Liver (tissue), 9 donors: Measurements from ENCODE around the gene TSPEAR. TPM values are rescaled to one million over a fixed set of nuclear protein-coding genes. Genes with fewer than 3 reads are reported as not detected.
"Not testable (repeated sequence)": the region's sequence is repeated elsewhere in the genome, so short reads cannot be mapped to it uniquely, and the experiment has no call there.

ENCODE experiments used
- DNase-seq: peaks from one replicate; pipeline ENCODE4 v3.0.0-alpha.2; 2017; ENCODE audit warnings: low spot score
- H3K27ac ChIP-seq, 2 donors: one replicate each; pipeline ENCODE4 v1.7.0; 2013; ENCODE audit warnings: inconsistent platforms in 2 of 2, low read length in 2 of 2, control low read depth in 1 of 2, low read depth in 1 of 2, mild to moderate bottlenecking in 1 of 2
- H3K27me3 ChIP-seq, 4 donors: one replicate each; pipeline versions ENCODE4 v1.6.1 to v1.7.0; 2013; ENCODE audit warnings: low read length in 3 of 4, inconsistent platforms in 1 of 4, mild to moderate bottlenecking in 1 of 4, moderate library complexity in 1 of 4; ENCODE audit not compliant: control insufficient read depth in 4 of 4, insufficient read depth in 4 of 4
- H3K36me3 ChIP-seq, 4 donors: one replicate each; pipeline versions ENCODE4 v1.6.1 to v1.7.0; 2013; ENCODE audit warnings: low read length in 3 of 4, mild to moderate bottlenecking in 3 of 4, low read depth in 1 of 4, moderate library complexity in 1 of 4; ENCODE audit not compliant: control insufficient read depth in 4 of 4, insufficient read depth in 3 of 4
- H3K4me1 ChIP-seq, 4 donors: one replicate each; pipeline versions ENCODE4 v1.6.1 to v1.7.0; 2013; ENCODE audit warnings: low read length in 3 of 4, mild to moderate bottlenecking in 3 of 4, moderate library complexity in 1 of 4; ENCODE audit not compliant: control insufficient read depth in 4 of 4, insufficient read depth in 4 of 4
- H3K4me3 ChIP-seq, 3 donors: one replicate each; pipeline versions ENCODE4 v1.6.1 to v1.7.0; 2013; ENCODE audit warnings: low read length in 3 of 3, control low read depth in 1 of 3, low read depth in 1 of 3, mild to moderate bottlenecking in 1 of 3
- H3K9ac ChIP-seq, 2 donors: one replicate each; pipeline ENCODE4 v1.7.0; 2013; ENCODE audit warnings: low read length in 2 of 2, mild to moderate bottlenecking in 2 of 2, moderate library complexity in 2 of 2, control low read depth in 1 of 2, low read depth in 1 of 2
- H3K9me3 ChIP-seq, 4 donors: one replicate each; pipeline versions ENCODE4 v1.6.1 to v1.7.0; 2013; ENCODE audit warnings: low read length in 3 of 4; ENCODE audit not compliant: control insufficient read depth in 4 of 4
- ATF3 ChIP-seq: IDR thresholded peaks from 2 replicates; pipeline ENCODE4 v1.6.1; 2016; ENCODE audit warnings: antibody characterized with exemption
- FOXA1 ChIP-seq: IDR thresholded peaks from 2 replicates; pipeline ENCODE4 v1.6.1; 2016; ENCODE audit warnings: antibody characterized with exemption
- HNF4A ChIP-seq, 2 donors: conservative IDR thresholded peaks; 2 replicates each; pipeline ENCODE4 v1.6.1; 2016; ENCODE audit warnings: antibody characterized with exemption in 2 of 2, mild to moderate bottlenecking in 2 of 2
- NR2F2 ChIP-seq: IDR thresholded peaks from 2 replicates; pipeline ENCODE4 v1.6.1; 2016; ENCODE audit warnings: antibody characterized with exemption
- REST ChIP-seq: IDR thresholded peaks from 2 replicates; pipeline ENCODE4 v1.6.1; 2016; ENCODE audit warnings: antibody characterized with exemption, mild to moderate bottlenecking
- RXRA ChIP-seq, 2 donors: IDR thresholded peaks; 2 replicates each; pipeline ENCODE4 v1.6.1; 2017 to 2018; ENCODE audit warnings: antibody characterized with exemption in 2 of 2, mild to moderate bottlenecking in 1 of 2
- SP1 ChIP-seq: IDR thresholded peaks from 2 replicates; pipeline ENCODE4 v1.6.1; 2018; ENCODE audit warnings: antibody characterized with exemption, mild to moderate bottlenecking
- TAF1 ChIP-seq: conservative IDR thresholded peaks from 2 replicates; pipeline ENCODE4 v1.6.1; 2016; ENCODE audit warnings: antibody characterized with exemption, mild to moderate bottlenecking
- WGBS: extraction: QIAGEN DNeasy Blood & Tissue Kit; methylation state at CpG from one replicate; pipeline ENCODE4 v1.1.7; 2013; 5-methylcytosine and 5-hydroxymethylcytosine counted together
- polyA plus RNA-seq, 2 donors: library from polyadenylated mRNA; stranded (reverse) in 1 of 2; unstranded in 1 of 2; fragments of 200-250 nt in 1 of 2; fragments of >200 nt in 1 of 2; fragmentation: Nextera tagmentation in 1 of 2; extraction: Ambion mirVana in 1 of 2; gene quantifications; one replicate each; pipeline versions ENCODE4 v1.2.1 to v1.2.3, GENCODE V29; 2013 to 2015
- total RNA-seq, 2 donors: library from RNA; depleted of rRNA; stranded (reverse); fragments of >200 nt; gene quantifications; one replicate each; pipeline ENCODE4 v1.2.3, GENCODE V29; 2014
- TF ChIP-seq, protein P1 (sequence below): fragments of 150-350 bp; IDR thresholded peaks from 2 replicates; pipeline ENCODE4 v1.5.1; 2017; ENCODE audit warnings: improper control_type of control experiment, low read depth, low read length; ENCODE audit not compliant: missing input control
- donor health status: healthy.
- donor health status: healthy.
- donor health status: healthy.
- donor health status: healthy.
- donor health status: healthy.

The TSPEAR gene
- total and polyA plus RNA-seq, 4 donors, result under 0.01 to 0.14 (median 0.01) TPM; not detected in 1

DNA sequence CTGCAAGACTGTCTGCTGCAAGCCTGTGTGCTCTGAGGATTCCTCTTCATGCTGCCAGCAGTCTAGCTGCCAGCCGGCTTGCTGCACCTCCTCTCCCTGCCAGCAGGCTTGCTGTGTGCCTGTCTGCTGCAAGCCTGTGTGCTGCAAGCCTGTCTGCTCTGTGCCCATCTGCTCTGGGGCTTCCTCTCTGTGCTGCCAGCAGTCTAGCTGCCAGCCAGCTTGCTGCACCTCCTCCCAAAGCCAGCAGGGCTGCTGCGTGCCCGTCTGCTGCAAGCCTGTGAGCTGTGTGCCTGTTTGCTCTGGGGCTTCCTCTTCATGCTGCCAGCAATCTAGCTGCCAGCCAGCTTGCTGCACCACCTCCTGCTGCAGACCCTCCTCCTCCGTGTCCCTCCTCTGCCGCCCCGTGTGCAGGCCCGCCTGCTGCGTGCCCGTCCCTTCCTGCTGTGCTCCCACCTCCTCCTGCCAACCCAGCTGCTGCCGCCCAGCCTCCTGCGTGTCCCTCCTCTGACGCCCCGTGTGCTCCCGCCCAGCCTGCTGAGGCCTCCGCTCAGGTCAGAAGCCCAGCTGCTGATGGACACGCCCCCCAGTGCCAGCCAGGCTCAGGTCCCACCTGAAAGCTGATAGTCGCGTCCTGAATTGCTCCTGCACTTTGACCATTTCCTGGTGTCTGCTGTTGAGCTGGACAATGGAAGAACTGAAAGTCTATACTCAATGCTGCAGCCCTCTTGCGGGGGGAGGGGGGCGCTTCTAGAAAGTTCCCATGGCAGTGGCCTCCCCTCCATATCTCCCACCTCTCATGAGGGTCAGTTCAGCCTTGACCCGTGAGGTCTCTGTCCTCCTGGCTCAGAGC, 136.7 kb downstream of the TSPEAR start:
- Histone ChIP-seq H3K27me3 (no peaks in the 10 kb centered on the region), H3K4me1 (peaks cover 0 to 7% (median 3%) of the 10 kb centered on the region in 4 donors), H3K36me3 (no peaks in the 10 kb centered on the region), H3K27ac (no peak overlapping the region), H3K4me3 (no peak overlapping the region), H3K9ac (no peak overlapping the region), H3K9me3 (peaks cover 0 to 7% (median 1%) of the 10 kb centered on the region in 4 donors)
- WGBS, result 24% methylated on average over 21 of the region's 21 CpGs
- peak; percentile 35 for DNase-seq
- TF ChIP-seq, protein P1, sequence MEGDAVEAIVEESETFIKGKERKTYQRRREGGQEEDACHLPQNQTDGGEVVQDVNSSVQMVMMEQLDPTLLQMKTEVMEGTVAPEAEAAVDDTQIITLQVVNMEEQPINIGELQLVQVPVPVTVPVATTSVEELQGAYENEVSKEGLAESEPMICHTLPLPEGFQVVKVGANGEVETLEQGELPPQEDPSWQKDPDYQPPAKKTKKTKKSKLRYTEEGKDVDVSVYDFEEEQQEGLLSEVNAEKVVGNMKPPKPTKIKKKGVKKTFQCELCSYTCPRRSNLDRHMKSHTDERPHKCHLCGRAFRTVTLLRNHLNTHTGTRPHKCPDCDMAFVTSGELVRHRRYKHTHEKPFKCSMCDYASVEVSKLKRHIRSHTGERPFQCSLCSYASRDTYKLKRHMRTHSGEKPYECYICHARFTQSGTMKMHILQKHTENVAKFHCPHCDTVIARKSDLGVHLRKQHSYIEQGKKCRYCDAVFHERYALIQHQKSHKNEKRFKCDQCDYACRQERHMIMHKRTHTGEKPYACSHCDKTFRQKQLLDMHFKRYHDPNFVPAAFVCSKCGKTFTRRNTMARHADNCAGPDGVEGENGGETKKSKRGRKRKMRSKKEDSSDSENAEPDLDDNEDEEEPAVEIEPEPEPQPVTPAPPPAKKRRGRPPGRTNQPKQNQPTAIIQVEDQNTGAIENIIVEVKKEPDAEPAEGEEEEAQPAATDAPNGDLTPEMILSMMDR, result no peak
- TF ChIP-seq RXRA (IDR thresholded peaks at IDR 0.05), result peak; percentile 29 to 55
- TF ChIP-seq ATF3, result no peak
- TF ChIP-seq TAF1, result no peak
- TF ChIP-seq NR2F2, result no peak
- TF ChIP-seq SP1, result peak; percentile 25
- TF ChIP-seq HNF4A (conservative IDR thresholded peaks at IDR 0.05), result peak in 1 of 2 donors; percentile 63
- no peak for TF ChIP-seq REST
- no peak for TF ChIP-seq FOXA1

DNA sequence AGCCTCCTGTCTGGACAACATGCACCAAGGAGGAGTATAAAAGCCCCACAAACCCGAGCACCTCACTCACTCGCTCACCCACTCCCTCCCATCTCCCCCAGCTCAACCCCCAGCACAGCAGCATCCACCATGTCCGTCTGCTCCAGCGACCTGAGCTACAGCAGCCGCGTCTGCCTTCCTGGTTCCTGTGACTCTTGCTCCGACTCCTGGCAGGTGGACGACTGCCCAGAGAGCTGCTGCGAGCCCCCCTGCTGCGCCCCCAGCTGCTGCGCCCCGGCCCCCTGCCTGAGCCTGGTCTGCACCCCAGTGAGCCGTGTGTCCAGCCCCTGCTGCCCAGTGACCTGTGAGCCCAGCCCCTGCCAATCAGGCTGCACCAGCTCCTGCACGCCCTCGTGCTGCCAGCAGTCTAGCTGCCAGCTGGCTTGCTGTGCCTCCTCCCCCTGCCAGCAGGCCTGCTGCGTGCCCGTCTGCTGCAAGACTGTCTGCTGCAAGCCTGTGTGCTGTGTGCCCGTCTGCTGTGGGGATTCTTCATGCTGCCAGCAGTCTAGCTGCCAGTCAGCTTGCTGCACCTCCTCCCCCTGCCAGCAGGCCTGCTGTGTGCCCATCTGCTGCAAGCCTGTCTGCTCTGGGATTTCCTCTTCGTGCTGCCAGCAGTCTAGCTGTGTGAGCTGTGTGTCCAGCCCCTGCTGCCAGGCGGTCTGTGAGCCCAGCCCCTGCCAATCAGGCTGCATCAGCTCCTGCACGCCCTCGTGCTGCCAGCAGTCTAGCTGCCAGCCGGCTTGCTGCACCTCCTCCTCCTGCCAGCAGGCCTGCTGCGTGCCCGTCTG, 137.5 kb downstream of the TSPEAR start, which contains the start of gene KRTAP10-4:
KRTAP10-4 (plus strand) TSS at position 100 of the 827 bp plus-strand sequence; CDS start at position 130, 30 bp downstream.
- not testable (repeated sequence) for H3K4me1 ChIP-seq, H3K9me3 ChIP-seq, H3K4me3 ChIP-seq, H3K9ac ChIP-seq, DNase-seq, H3K27ac ChIP-seq, H3K36me3 ChIP-seq, H3K27me3 ChIP-seq
- WGBS, result 61% methylated on average over 22 of the region's 25 CpGs
